Measurements from ENCODE around the gene EXD3. TPM values are rescaled to one million over a fixed set of nuclear protein-coding genes. Genes with fewer than 3 reads are reported as not detected.

EXD3 gene
- total and polyA plus RNA-seq, 2 of the 13 experiments (the other 11 are each of a cell fraction or from before 2014, with no cell fraction given): 2.7 to 4.8 TPM

- no peak for TF ChIP-seq DDIT3 (CRISPR knock-in tag; IDR thresholded peaks at IDR 0.05)
- 0 out of 2 replicates have a peak, but pooled peaks have one; percentile 4 for TF ChIP-seq HIC2 (CRISPR knock-in tag; IDR thresholded peaks at IDR 0.05; ENCODE audit: low read depth)
- TF ChIP-seq ZNF501 (CRISPR knock-in tag; IDR thresholded peaks at IDR 0.05): 0 out of 2 replicates have a peak, but pooled peaks have one; percentile 4
- TF ChIP-seq ZBED4 (CRISPR knock-in tag; IDR thresholded peaks at IDR 0.05; ENCODE audit: borderline replicate concordance): no peak
- no peak for TF ChIP-seq ZNF281 (CRISPR knock-in tag; IDR thresholded peaks at IDR 0.05; ENCODE audit: borderline replicate concordance)
- TF ChIP-seq ASH2L (IDR thresholded peaks at IDR 0.05; ENCODE audit: insufficient read length, low read depth, low read length): no peak
- no peak for TF ChIP-seq ZNF644 (CRISPR knock-in tag; IDR thresholded peaks at IDR 0.05; ENCODE audit: low read depth)
- no peak for TF ChIP-seq ARHGAP35 (CRISPR knock-in tag; IDR thresholded peaks at IDR 0.05; ENCODE audit: borderline replicate concordance)
- TF ChIP-seq ZNF274 (CRISPR knock-in tag; IDR thresholded peaks at IDR 0.05): no peak
- peak; percentile 80 for TF ChIP-seq ZBTB38 (CRISPR knock-in tag; IDR thresholded peaks at IDR 0.05)
- no peak for TF ChIP-seq ZSCAN31 (CRISPR knock-in tag; IDR thresholded peaks at IDR 0.05; ENCODE audit: low read depth)
- no peak for TF ChIP-seq CREBL2 (CRISPR knock-in tag; IDR thresholded peaks at IDR 0.05; ENCODE audit: borderline replicate concordance)
- no peak for TF ChIP-seq EEA1 (CRISPR knock-in tag; IDR thresholded peaks at IDR 0.05; ENCODE audit: borderline replicate concordance)
- 0 out of 2 replicates have a peak, but pooled peaks have one; percentile 4 for TF ChIP-seq ZFP91 (CRISPR knock-in tag; IDR thresholded peaks at IDR 0.05; ENCODE audit: borderline replicate concordance)
These were observed 23.0 kb upstream of the EXD3 start (continued) for GRCh38 chr9:137445930-137446431.
